ENCODE data around the gene FOXO1.

Gene FOXO1

GRCh38 chr13:40660692-40661091, 5.7 kb downstream of the FOXO1 start:
- TF ChIP-seq, protein P1, sequence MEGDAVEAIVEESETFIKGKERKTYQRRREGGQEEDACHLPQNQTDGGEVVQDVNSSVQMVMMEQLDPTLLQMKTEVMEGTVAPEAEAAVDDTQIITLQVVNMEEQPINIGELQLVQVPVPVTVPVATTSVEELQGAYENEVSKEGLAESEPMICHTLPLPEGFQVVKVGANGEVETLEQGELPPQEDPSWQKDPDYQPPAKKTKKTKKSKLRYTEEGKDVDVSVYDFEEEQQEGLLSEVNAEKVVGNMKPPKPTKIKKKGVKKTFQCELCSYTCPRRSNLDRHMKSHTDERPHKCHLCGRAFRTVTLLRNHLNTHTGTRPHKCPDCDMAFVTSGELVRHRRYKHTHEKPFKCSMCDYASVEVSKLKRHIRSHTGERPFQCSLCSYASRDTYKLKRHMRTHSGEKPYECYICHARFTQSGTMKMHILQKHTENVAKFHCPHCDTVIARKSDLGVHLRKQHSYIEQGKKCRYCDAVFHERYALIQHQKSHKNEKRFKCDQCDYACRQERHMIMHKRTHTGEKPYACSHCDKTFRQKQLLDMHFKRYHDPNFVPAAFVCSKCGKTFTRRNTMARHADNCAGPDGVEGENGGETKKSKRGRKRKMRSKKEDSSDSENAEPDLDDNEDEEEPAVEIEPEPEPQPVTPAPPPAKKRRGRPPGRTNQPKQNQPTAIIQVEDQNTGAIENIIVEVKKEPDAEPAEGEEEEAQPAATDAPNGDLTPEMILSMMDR (conservative IDR thresholded peaks at IDR 0.05; ENCODE audit: low read depth): no peak
- ChIA-PET POLR2A (ENCODE audit: low non-redundant PET) (no interaction called here), CTCF (no interaction called here)
- no peak for DNase-seq (ENCODE audit: low spot score)
- H3K27ac ChIP-seq: peak overlapping the region; percentile 30; the same call in 1 of the 2 replicates

DNA sequence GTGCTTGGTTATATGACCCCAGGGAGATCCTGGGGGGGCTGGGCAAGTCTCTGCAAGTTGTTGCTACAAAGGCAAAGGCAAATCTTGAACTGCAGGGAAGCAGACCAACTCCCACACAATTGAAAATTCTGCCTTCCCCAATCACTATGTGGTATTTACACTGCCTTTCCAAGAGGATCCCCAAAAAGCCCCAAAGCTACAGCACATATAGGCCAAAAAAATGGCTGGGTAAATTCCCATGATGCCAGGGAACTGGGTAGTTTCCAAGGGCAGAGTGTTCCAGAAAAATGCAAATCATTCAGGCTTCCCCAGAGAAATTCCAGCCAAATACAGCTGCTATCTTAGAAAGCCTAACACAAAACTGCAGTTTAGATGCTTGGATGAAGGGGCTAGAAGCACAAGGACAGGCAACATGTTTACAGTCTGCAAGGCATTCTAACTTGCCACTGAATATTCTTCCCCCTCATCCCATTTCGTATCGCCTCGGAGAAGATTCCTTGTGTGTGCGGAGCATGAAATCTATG, 6.2 kb downstream of the FOXO1 start:
- DNase-seq (ENCODE audit: low spot score): no peak
- ChIA-PET CTCF (no interaction called here), POLR2A (ENCODE audit: low non-redundant PET) (no interaction called here)
- no peak overlapping the region for H3K27ac ChIP-seq
- TF ChIP-seq, protein P1 (conservative IDR thresholded peaks at IDR 0.05; ENCODE audit: low read depth): no peak

DNA sequence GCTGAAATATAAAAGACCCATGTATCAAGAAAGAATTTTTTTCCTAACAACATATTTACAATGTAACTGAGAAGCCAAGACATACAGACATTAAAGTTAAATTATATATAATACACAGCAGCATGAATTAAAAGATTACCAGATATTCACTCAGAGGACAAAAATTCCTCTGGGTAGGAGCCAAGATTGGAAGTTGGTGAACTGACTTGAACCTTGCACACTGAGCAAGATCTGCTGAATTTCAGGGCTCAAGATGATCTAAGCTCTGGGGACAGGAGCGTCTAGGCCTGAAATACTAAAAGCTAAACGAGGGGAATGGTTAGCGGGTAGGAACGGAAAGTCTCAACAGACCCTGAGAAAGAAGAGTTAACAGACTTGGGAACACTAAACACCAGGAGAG, 8.5 kb downstream of the FOXO1 start:
- H3K27ac ChIP-seq: no peak overlapping the region
- no peak for DNase-seq (ENCODE audit: low spot score)
- TF ChIP-seq, protein P1 (conservative IDR thresholded peaks at IDR 0.05; ENCODE audit: low read depth): no peak
- POLR2A ChIA-PET (ENCODE audit: low non-redundant PET): no interaction called here
- CTCF ChIA-PET: no interaction called here

DNA sequence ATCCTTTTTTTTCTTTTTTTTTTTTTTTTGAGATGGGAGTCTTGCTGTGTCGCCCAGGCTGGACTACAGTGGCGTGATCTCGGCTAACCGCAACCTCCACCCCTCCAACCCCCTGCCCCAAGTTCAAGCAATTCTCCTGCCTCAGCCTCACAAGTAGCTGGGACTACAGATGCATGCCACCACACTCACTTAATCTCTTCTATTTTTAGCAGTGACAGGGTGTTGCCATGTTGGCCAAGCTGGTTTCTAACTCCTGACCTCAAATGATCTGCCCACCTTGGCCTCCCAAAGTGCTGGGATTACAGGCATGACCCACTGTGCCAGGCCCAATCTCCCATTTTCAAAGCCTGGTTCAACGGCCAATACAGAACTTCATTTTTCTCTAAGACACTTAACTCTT, 9.1 kb downstream of the FOXO1 start:
- POLR2A ChIA-PET (ENCODE audit: low non-redundant PET): no interaction called here
- TF ChIP-seq, protein P1 (conservative IDR thresholded peaks at IDR 0.05; ENCODE audit: low read depth): no peak
- H3K27ac ChIP-seq: peak overlapping the region; percentile 71
- CTCF ChIA-PET: no interaction called here
- DNase-seq (ENCODE audit: low spot score): no peak

DNA sequence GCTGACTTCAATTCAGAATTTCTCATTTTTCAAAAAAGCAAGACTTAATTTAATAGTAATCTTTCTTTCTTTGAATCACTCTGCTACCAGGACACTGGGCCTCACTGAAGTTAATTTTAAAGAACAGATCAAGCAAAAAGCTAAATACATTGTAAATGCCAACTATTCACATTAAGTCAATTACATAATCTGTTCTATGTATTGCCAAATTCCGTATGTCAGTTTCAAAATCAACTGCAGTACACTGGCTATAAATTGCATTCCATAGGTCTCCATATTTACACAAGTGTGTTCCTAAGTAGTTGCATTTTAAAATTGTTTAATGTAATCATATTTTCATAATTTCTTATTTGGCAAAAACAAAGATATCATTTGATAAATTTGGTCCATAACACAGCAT, 10.1 kb downstream of the FOXO1 start:
- no peak for DNase-seq (ENCODE audit: low spot score)
- TF ChIP-seq, protein P1 (conservative IDR thresholded peaks at IDR 0.05; ENCODE audit: low read depth): no peak
- peak overlapping the region; percentile 71 for H3K27ac ChIP-seq
- CTCF ChIA-PET: interaction anchor here (0.6 kb wide), 1 partner anchor 1110 kb away, joined by 4 read pairs; no protein-coding TSS in a partner anchor
- POLR2A ChIA-PET (ENCODE audit: low non-redundant PET): no interaction called here

DNA sequence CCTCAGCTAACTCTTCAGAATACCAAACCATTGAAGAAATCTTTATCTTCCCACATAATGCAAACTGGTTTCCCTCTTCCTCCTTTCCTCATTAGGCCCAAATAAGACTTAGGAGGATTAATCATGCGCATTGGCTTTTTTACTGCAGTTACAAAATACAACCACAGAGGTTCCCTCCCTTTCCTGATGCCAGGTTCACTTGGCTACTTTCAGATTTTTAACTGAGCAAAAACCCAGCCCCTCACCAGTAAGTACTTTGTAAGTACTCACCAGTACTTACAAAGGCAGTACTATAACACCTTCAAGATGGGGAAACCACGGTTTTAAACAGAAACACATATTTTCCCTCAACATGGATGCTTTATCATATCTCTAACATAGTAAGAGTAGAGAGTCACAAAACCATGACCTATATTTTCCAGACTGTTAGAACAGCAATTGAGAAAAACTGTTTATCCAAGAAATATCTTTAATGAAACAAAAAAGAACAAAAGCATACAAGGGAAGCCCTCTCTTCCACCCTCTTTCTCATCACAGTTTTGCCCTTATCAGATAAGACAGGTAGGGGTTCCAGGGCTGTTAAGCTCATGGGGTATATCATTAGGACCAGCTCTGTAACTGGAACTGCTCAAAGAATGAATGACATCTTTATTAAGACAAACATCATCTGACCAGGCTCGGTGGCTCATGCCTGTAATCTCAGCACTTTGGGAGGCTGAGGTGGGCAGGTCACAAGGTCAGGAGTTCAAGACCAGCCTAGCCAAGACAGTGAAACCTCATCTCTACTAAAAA, 12.7 kb downstream of the FOXO1 start:
- CTCF ChIA-PET: interaction anchor here (0.6 to 0.7 kb wide), 2 partner anchors 8 to 178 kb away, joined by 3 to 4 read pairs; no protein-coding TSS in a partner anchor
- POLR2A ChIA-PET (ENCODE audit: low non-redundant PET): no interaction called here
- H3K27ac ChIP-seq: no peak overlapping the region
- TF ChIP-seq, protein P1 (conservative IDR thresholded peaks at IDR 0.05; ENCODE audit: low read depth): no peak
- no peak for DNase-seq (ENCODE audit: low spot score)
